GM12878 (cell line): ENCODE measurements around the gene MAPT. TPM values are rescaled to one million over a fixed set of nuclear protein-coding genes. Genes with fewer than 3 reads are reported as not detected.

Experiments
- ATAC-seq: fragments of 200-7000 bp; cut with Tn5 transposase; 3 replicates; pipeline ENCODE4 v1.9.1; 2020; ENCODE audit warnings: mild to moderate bottlenecking, moderate library complexity
- BruUV-seq: library from RNA; stranded (reverse); fragments of 400-500 nt; replicated peaks from 2 replicates; lab custom pipeline; 2021; lab: Mats Ljungman, UMichigan
- CTCF ChIA-PET: fragments of 300-600 bp; sonication (Branson Sonifier 250); formaldehyde crosslinking; extraction: SDS; loops from one replicate; lab custom pipeline; 2021; ENCODE audit warnings: inconsistent platforms; lab: Yijun Ruan, JAX
- POLR2A ChIA-PET: fragments of 350-600 bp; formaldehyde crosslinking; extraction: SDS; loops from one replicate; lab custom pipeline; 2021; ENCODE audit warnings: inconsistent platforms; lab: Charles Lee
- RAD21 ChIA-PET: fragments of 300-600 bp; sonication (Branson Sonifier 250); formaldehyde crosslinking; loops from one replicate; lab custom pipeline; 2023; ENCODE audit warnings: antibody characterized with exemption; ENCODE audit not compliant: unreplicated experiment; lab: Charles Lee
- SMC1A ChIA-PET: fragments of 300-600 bp; sonication (Branson Sonifier 250); formaldehyde crosslinking; loops from one replicate; lab custom pipeline; 2023; ENCODE audit not compliant: unreplicated experiment, uncharacterized antibody; lab: Charles Lee
- DNase-seq: peaks from one replicate; pipeline ENCODE4 v3.0.0-alpha.2; 2011; ENCODE audit warnings: low read depth, low spot score
- FAIRE-seq: peaks from 3 replicates; lab custom pipeline; 2011; peaks lifted over from hg19 to GRCh38; lab: Jason Lieb, UNC
- H2AFZ ChIP-seq: 2 replicates; pipeline ENCODE4 v1.6.0; 2011; ENCODE audit warnings: low read depth, low read length, control low read depth; ENCODE audit not compliant: control insufficient read depth
- H3K27ac ChIP-seq: 2 replicates; pipeline ENCODE4 v1.5.1; 2011; ENCODE audit warnings: control low read depth; ENCODE audit not compliant: control insufficient read depth, insufficient read depth
- H3K27me3 ChIP-seq, 2 experiments: replicated peaks in 1 of 2; 2 replicates each; pipeline versions ENCODE4 v1.6.0 to v1.6.1; 2011; ENCODE audit warnings: low read length in 1 of 2; ENCODE audit not compliant: control insufficient read depth in 2 of 2, insufficient read depth in 2 of 2
- H3K36me3 ChIP-seq, 2 experiments: 2 replicates each; pipeline ENCODE4 v1.5.1; 2011; ENCODE audit warnings: low read length in 1 of 2; ENCODE audit not compliant: control insufficient read depth in 2 of 2, insufficient read depth in 2 of 2
- H3K4me1 ChIP-seq: 2 replicates; pipeline ENCODE4 v1.6.1; 2011; ENCODE audit warnings: mild to moderate bottlenecking, low read length, moderate library complexity, mixed read lengths; ENCODE audit not compliant: control insufficient read depth, insufficient read depth
- H3K4me2 ChIP-seq: 2 replicates; pipeline ENCODE4 v1.6.0; 2011; ENCODE audit warnings: control low read depth; ENCODE audit not compliant: control insufficient read depth, insufficient read depth
- H3K4me3 ChIP-seq: fragments of 200-600 bp; sonication (generic); 2 replicates; pipeline ENCODE4 v1.5.1; 2016
- H3K79me2 ChIP-seq: 2 replicates; pipeline ENCODE4 v1.6.0; 2011; ENCODE audit warnings: low read length; ENCODE audit not compliant: control insufficient read depth, insufficient read depth
- H3K9ac ChIP-seq: 2 replicates; pipeline ENCODE4 v1.8.0; 2011; ENCODE audit warnings: low read length, control low read depth, mixed read lengths; ENCODE audit not compliant: control insufficient read depth, insufficient read depth
- H3K9me3 ChIP-seq: replicated peaks from 3 replicates; pipeline ENCODE4 v1.5.1; 2011; ENCODE audit warnings: mild to moderate bottlenecking, low read length; ENCODE audit not compliant: control insufficient read depth, insufficient read depth
- H4K20me1 ChIP-seq: 2 replicates; pipeline ENCODE4 v1.6.0; 2011; ENCODE audit not compliant: control insufficient read depth, insufficient read depth
- CUX1 ChIP-seq: IDR thresholded peaks from 2 replicates; pipeline ENCODE4 v1.6.1; 2012; ENCODE audit warnings: improper control_type of control experiment, low read depth, low read length; ENCODE audit not compliant: insufficient replicate concordance
- MLLT1 ChIP-seq: fragments of 450-650 bp; IDR thresholded peaks from 2 replicates; pipeline ENCODE4 v1.6.1; 2016; ENCODE audit warnings: mild to moderate bottlenecking
- NBN ChIP-seq: fragments of 450-650 bp; IDR thresholded peaks from 2 replicates; pipeline ENCODE4 v1.6.1; 2016
- RBBP5 ChIP-seq: fragments of 200-600 bp; sonication (generic); conservative IDR thresholded peaks from 2 replicates; pipeline ENCODE4 v1.6.1; 2016
- WGBS: methylation state at CpG from one replicate; pipeline ENCODE4 v1.1.6; 2016; ENCODE audit warnings: low lambda C conversion rate; ENCODE audit not compliant: insufficient replicate concordance, insufficient coverage; ENCODE audit errors: missing lambda C conversion rate; 5-methylcytosine and 5-hydroxymethylcytosine counted together
- in situ Hi-C: fragments of 300-500 bp; cut with MboI; formaldehyde crosslinking; loops from 9 replicates; pipeline ENCODE4 v1.14.3; 2018; ENCODE audit warnings: mixed read lengths
- intact Hi-C: fragments of 100-400 bp; cut with micrococcal nuclease; formaldehyde crosslinking; loops from one replicate; pipeline ENCODE4 v1.14.2; 2022; ENCODE audit not compliant: unreplicated experiment
- polyA plus RNA-seq, 11 experiments: library from polyadenylated mRNA; depleted of rRNA in 4 of 11; unstranded in 6 of 11; stranded (reverse) in 5 of 11; fragments of >200 nt; fragmentation: Nextera tagmentation in 4 of 11; fragmentation: Illumina TruSeq in 1 of 11; extraction: Ambion mirVana in 4 of 11; extraction: Trizol in 1 of 11; gene quantifications; 1 replicate in 1 of 11; 2 replicates in 10 of 11; pipeline versions ENCODE4 v1.2.1 to v1.2.3, GENCODE V29; 2011 to 2016; ENCODE audit warnings: inconsistent platforms in 2 of 11, missing spikeins in 2 of 11, low read depth in 1 of 11
- total RNA-seq, 4 experiments: library from RNA; depleted of rRNA in 3 of 4; stranded (reverse); fragments of >200 nt in 3 of 4; fragmentation: Illumina TruSeq in 1 of 4; extraction: Trizol in 1 of 4; gene quantifications; 2 replicates each; pipeline versions ENCODE4 v1.2.1 to v1.2.3, GENCODE V29; 2013 to 2021

The MAPT gene
- total and polyA plus RNA-seq, 10 of the 15 experiments (the other 5 are each of a cell fraction or from before 2014, with no cell fraction given): under 0.01 to 0.05 (median 0.03) TPM; not detected in 7

GRCh38 chr17:46025060-46025459 lies 130.7 kb downstream of the MAPT start:
- peaks cover 15% of the 10 kb centered on the region for H3K4me1 ChIP-seq

More at GRCh38 chr17:46025060-46025459, 130.7 kb downstream of the MAPT start:
- TF ChIP-seq MLLT1: no peak
- TF ChIP-seq RBBP5: no peak
- TF ChIP-seq NBN: no peak
- no peak for TF ChIP-seq CUX1
- ChIA-PET RAD21 (no interaction called here), CTCF (no interaction called here), SMC1A (no interaction called here), POLR2A (no interaction called here)
- FAIRE-seq (no peak), ATAC-seq (no peak), DNase-seq (no peak)
- H3K9me3 ChIP-seq: no peaks in the 10 kb centered on the region
- no peak overlapping the region for H3K4me2 ChIP-seq
- no peak overlapping the region for H3K4me3 ChIP-seq
- no peaks in the 10 kb centered on the region for H4K20me1 ChIP-seq
- H3K27me3 ChIP-seq: no peaks in the 10 kb centered on the region
- in situ Hi-C loops: no loop called here
- H3K27ac ChIP-seq: no peak overlapping the region
- intact Hi-C loops: no loop called here
- H3K9ac ChIP-seq: no peak overlapping the region
- WGBS: 84% methylated on average over 10 of the region's 10 CpGs
- no peaks in the 10 kb centered on the region for H3K79me2 ChIP-seq
- no peak overlapping the region for H2AFZ ChIP-seq
- no TSS peak for BruUV-seq
- peaks cover 0 to 9% of the 10 kb centered on the region in 2 experiments; a peak in 2 of 4 replicates for H3K36me3 ChIP-seq
